T-helper 17 cell (primary cell): Measurements from ENCODE around the gene PCBP3. TPM values are rescaled to one million over a fixed set of nuclear protein-coding genes. Genes with fewer than 3 reads are reported as not detected.

Experiments used
- ATAC-seq: fragments of 150-1000 bp; cut with Tn5 transposase; 2 replicates; pipeline ENCODE4 v1.10.0; 2021; ENCODE audit warnings: mild to moderate bottlenecking, moderate library complexity
- DNase-seq, 3 donors: peaks; one replicate each; pipeline versions ENCODE4 v3.0.0 to v3.0.0-alpha.2; 2020 to 2021
- H3K9me3 ChIP-seq: one replicate; pipeline ENCODE4 v1.7.0; 2013; ENCODE audit warnings: low read length, mild to moderate bottlenecking; ENCODE audit not compliant: control insufficient read depth, poor library complexity, severe bottlenecking
- H3K27ac Mint-ChIP-seq: one replicate; pipeline ENCODE4 v1.8.0; 2022; ENCODE audit warnings: mild to moderate bottlenecking, moderate library complexity, mixed read lengths
- H3K27me3 Mint-ChIP-seq: one replicate; pipeline ENCODE4 v1.8.0; 2022; ENCODE audit warnings: mixed read lengths
- H3K36me3 Mint-ChIP-seq: one replicate; pipeline ENCODE4 v1.8.0; 2022; ENCODE audit warnings: low read depth, mixed read lengths
- H3K4me1 Mint-ChIP-seq: one replicate; pipeline ENCODE4 v1.8.0; 2022; ENCODE audit warnings: mild to moderate bottlenecking, mixed read lengths
- H3K4me3 Mint-ChIP-seq: one replicate; pipeline ENCODE4 v1.8.0; 2022; ENCODE audit warnings: mild to moderate bottlenecking, moderate library complexity, mixed read lengths
- total RNA-seq, 4 donors: library from RNA in 2 of 4; stranded (reverse) in 2 of 4; gene quantifications; one replicate each; pipeline ENCODE4 v1.2.3 and lab custom pipeline; 2022 to 2026

PCBP3 gene
- total RNA-seq, 2 donors from 2014 or later = 0.91 to 4.2 TPM

DNA sequence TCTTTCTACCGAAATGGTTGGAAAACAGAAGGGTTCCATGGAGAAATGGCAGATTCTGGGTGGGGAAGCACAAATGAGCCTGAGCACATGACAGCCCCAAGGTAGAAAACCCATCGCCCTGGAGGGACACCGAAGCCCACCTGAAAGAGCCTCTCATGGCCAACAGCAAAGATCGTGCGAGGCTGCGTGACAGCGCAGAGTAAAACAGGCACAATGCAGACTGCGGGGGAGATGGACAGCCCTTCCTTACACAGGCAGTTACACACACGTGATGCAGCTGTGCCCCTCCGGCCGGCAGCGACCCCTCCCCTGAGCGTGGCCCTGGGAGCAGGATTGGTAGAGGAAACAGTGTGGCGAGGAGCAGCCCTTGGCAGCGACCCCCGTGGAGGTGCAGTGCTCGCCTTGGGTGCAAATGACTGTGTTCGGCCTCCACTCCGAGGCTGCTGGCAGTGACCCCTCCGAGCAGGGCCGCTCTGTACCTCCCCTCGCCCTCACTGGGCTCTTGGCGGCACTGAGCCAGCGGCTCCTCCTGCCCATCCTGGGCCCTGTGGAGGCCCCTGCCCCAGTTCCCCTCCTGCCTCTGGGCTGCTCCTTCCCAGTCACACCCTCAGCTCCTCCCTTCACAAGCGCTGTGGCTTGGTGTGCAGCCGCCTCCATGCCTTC lies 217.1 kb downstream of the PCBP3 start:
- Mint-ChIP-seq H3K4me1 (peaks cover 2% of the 10 kb centered on the region), H3K36me3 (no peaks in the 10 kb centered on the region), H3K4me3 (no peak overlapping the region), H3K27ac (no peak overlapping the region), H3K27me3 (no peaks in the 10 kb centered on the region)
- DNase-seq (no peak), ATAC-seq (no peak)
- H3K9me3 ChIP-seq = no peaks in the 10 kb centered on the region

DNA sequence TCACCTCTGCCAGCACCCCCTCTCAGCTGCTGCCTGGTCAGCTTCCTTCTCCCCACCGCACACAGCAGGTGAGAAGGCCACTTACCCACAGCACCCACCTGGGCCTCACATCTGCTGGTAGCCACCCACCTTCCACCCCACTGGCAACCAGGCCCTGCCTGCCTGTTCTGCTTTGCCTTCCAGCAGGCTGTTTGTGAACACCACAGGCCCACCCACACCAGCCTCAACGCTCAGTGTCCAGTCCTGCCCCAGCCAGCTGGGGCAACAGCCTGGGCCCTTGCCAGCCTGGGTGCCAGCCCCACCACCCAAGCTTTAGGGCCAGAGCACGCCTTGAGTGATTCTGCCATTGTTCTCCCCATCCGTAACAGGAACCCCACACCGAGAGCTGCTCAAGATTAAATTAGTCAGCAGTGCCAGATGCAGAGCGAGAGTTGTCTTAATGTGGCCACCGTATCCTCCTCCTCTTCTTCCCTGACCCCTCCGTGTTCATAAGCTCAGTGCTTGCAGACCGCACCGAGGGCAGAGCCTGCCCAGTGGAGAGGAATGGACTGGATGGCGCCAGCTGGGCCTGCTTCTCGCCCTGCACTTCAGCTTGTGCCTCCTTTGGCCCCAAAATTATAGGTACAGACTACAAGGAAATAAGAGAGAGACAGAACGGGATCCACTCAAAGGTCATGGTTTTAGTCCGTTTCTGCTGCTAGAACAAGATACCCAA lies 217.8 kb downstream of the PCBP3 start:
- no peak for ATAC-seq
- H3K9me3 ChIP-seq = no peaks in the 10 kb centered on the region
- peaks cover 2% of the 10 kb centered on the region for H3K4me1 Mint-ChIP-seq
- DNase-seq = no peak
- no peak overlapping the region for H3K27ac Mint-ChIP-seq
- H3K27me3 Mint-ChIP-seq = no peaks in the 10 kb centered on the region
- no peaks in the 10 kb centered on the region for H3K36me3 Mint-ChIP-seq
- no peak overlapping the region for H3K4me3 Mint-ChIP-seq

DNA sequence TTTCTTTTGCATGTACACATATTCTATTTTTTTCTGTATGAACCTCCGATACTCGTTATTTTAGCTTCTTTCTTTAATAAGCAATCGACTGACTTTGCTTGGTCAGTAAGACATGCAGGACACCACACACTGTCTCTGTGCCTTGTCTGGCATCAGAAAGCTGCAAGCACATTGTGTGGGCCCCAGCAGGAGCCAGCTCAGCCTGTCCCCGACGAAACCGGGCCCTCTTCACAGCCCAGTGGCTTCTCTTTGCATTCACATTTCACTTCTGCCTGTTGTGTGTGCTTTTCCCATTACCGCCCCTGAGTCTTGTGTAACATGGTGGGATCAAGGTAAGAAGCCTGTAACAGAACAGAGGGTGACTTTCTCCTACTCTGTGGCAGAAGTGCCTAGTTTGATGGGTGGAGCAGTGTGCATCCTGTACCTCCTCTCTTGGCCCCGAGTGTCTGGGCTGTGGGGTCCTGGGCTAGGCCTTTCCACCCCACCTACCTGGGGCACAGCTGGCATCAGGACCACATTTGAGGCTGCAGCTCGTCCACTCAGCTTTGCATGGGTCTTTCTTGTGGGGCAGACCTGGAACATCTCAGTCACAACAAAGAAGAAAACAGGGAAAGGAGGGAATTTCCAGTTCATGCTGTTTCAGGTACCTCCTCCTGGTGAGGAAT lies 219.2 kb downstream of the PCBP3 start:
- no peak for ATAC-seq
- no peak overlapping the region for H3K4me3 Mint-ChIP-seq
- no peak for DNase-seq
- peaks cover 2% of the 10 kb centered on the region for H3K4me1 Mint-ChIP-seq
- no peak overlapping the region for H3K27ac Mint-ChIP-seq
- H3K27me3 Mint-ChIP-seq = peaks cover 9% of the 10 kb centered on the region
- no peaks in the 10 kb centered on the region for H3K9me3 ChIP-seq
- no peaks in the 10 kb centered on the region for H3K36me3 Mint-ChIP-seq

DNA sequence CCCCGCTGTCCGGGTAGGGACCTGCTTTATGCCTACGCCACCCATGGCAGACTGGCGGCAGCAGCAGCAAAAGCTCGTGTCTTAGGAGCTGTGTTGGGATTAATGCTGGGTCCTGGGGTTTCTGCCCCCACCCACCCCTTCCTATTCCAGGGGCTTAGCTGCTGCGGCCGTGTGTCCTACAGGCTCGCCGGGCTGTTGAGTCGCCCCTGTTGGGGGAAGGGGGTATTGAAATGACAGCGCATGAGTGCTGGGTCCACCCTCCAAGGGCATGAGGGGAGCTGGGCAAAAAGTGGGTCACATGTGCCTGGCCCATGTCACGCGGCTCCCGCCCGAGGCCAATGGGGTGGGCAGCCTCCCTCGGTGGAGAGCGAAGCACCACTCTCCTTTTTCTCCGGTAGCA lies 219.7 kb downstream of the PCBP3 start:
- DNase-seq (no peak), ATAC-seq (no peak)
- H3K9me3 ChIP-seq = no peaks in the 10 kb centered on the region
- H3K36me3 Mint-ChIP-seq = no peaks in the 10 kb centered on the region
- no peak overlapping the region for H3K27ac Mint-ChIP-seq
- H3K4me3 Mint-ChIP-seq = no peak overlapping the region
- H3K4me1 Mint-ChIP-seq = peaks cover 2% of the 10 kb centered on the region
- H3K27me3 Mint-ChIP-seq = peaks cover 9% of the 10 kb centered on the region

DNA sequence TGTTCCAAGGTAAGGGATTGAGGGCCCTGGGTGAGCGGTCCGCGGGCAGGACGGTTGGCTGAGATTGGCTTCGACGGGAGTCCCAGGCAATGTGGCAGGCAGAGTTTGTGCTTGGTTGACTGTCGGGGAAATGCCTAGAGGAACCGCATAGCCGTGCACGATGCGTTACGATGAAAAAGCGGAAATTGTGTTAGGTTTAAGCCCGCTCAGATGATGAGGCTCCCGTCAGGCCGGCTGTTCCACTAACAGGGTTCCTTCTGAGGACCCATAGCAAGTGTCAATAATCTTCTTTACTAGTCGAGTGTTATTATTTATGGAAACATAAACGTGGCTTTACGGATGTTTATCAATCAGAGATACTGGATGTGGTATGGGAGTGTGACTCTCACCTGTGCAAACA lies 220.2 kb downstream of the PCBP3 start:
- Mint-ChIP-seq H3K27ac (no peak overlapping the region), H3K4me3 (no peak overlapping the region)
- ATAC-seq = no peak

DNA sequence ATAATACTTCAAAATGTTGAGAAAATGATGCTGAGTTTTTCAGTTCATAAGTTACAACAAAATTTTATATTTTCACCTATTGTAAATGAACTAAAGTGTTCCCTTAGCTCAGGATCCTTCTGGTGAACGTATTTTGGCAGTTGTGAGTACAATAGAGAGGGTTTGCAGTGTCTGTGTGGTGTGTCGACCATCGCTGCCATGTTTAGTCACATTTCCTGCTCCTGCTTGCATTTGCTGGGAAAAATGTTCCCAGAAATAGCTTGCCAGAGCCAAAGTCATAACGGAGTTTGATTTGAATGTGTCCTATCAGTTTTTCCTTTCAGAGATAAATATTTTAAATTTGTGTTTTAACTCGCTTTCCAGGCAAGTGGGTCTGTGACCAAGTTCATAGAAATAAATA lies 220.9 kb downstream of the PCBP3 start:
- Mint-ChIP-seq H3K4me3 (no peak overlapping the region), H3K27ac (no peak overlapping the region), H3K4me1 (peaks cover 2% of the 10 kb centered on the region), H3K27me3 (peaks cover 9% of the 10 kb centered on the region), H3K36me3 (no peaks in the 10 kb centered on the region)
- no peak for DNase-seq
- no peak for ATAC-seq
- no peaks in the 10 kb centered on the region for H3K9me3 ChIP-seq

More for the DNA sequence above, 220.2 kb downstream of the PCBP3 start:
- peaks cover 2% of the 10 kb centered on the region for H3K4me1 Mint-ChIP-seq
- peaks cover 9% of the 10 kb centered on the region for H3K27me3 Mint-ChIP-seq
- DNase-seq = no peak
- H3K9me3 ChIP-seq = no peaks in the 10 kb centered on the region
- no peaks in the 10 kb centered on the region for H3K36me3 Mint-ChIP-seq

DNA sequence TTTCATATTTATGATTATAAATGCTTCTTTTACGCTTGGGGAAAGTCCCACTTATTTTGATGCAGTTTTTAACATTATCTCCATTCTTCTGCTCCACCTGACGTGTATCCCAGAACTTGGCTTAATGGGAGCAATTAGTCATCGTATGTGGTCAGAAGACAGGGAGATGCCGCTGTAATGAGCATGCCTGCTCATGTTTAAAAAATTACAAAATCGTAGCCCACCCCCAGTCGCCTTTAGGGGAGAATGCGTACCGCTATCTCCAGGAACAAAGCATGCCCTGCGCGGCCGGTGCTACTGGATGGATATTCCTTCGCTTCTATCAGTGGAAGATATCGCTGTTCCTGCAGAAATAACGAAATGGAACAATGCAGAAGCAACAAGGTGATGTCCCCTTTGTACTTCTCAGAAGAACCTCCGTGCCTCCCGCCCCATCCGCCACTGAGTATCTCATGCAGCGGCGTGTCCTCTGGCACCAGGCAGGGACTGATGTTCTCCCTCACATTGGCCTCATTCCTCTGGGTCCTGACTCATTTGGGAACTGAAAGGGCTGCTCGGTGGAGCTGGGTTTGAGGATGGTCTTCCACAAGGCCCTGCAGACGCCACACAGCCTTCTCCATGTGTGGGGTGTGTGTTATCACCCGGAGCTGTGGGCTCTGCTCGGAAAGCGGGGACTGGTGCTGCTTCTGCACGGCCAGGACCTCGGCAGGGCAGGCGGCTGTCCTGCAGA lies 221.7 kb downstream of the PCBP3 start:
- peaks cover 9% of the 10 kb centered on the region for H3K27me3 Mint-ChIP-seq
- no peak overlapping the region for H3K4me3 Mint-ChIP-seq
- H3K9me3 ChIP-seq = no peaks in the 10 kb centered on the region
- H3K4me1 Mint-ChIP-seq = peaks cover 2% of the 10 kb centered on the region
- ATAC-seq = no peak
- no peaks in the 10 kb centered on the region for H3K36me3 Mint-ChIP-seq
- H3K27ac Mint-ChIP-seq = no peak overlapping the region
- DNase-seq = no peak

DNA sequence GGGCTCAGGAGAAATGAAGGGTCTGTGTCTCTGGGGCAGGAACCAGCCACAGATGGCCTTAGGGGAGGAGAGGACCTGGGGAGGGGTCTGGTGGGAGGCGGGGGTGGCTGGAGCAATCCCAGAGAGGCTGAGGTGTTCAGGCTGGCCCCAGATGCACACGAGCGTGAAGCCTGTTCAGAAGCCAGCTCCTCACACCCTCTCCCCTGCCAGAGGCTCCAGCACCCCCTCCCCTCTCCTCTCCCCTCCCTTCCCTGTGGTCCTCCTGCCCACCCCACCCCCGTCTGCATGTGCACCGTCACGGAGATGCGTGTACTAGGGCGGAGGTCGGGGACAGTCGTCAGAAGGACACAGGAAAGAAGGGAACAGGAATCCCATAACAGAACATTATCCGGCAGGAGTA lies 223.0 kb downstream of the PCBP3 start:
- peaks cover under 1% of the 10 kb centered on the region for H3K4me1 Mint-ChIP-seq
- ATAC-seq (no peak), DNase-seq (no peak)
- no peak overlapping the region for H3K27ac Mint-ChIP-seq
- no peaks in the 10 kb centered on the region for H3K9me3 ChIP-seq
- H3K4me3 Mint-ChIP-seq = no peak overlapping the region
- H3K36me3 Mint-ChIP-seq = no peaks in the 10 kb centered on the region
- H3K27me3 Mint-ChIP-seq = peaks cover 9% of the 10 kb centered on the region

DNA sequence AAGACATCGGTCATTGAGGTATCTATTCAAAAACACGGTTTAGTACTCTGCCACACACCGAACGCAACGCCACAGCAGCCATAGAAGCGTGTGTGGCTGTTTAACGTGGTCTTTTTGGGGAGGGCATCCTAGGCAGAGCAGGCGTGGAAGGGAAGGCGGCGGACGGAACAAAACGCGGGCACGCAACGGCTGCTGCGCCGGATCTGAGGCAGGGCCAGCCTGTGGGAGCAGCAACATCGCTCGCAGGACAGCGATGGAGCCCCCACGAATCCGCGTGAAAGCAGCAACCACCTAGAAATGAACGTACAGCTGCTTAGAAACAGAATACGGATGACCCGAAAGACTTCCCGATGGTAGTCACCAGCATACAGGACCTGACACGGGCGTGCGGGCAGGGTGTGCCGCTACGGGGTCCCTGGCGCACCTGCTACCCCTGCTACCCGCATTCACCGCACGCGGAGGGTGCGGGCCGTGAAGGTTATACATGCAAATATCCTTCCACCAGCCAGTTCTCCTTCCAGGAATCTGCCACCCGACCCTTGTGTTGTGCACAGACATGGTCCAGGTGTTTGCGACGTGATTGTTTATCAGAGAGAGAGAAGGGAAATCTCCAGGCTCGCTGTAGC lies 223.6 kb downstream of the PCBP3 start:
- H3K36me3 Mint-ChIP-seq = no peaks in the 10 kb centered on the region
- no peak for DNase-seq
- peaks cover 9% of the 10 kb centered on the region for H3K27me3 Mint-ChIP-seq
- no peak overlapping the region for H3K27ac Mint-ChIP-seq
- no peak for ATAC-seq
- no peaks in the 10 kb centered on the region for H3K9me3 ChIP-seq
- no peak overlapping the region for H3K4me3 Mint-ChIP-seq
- H3K4me1 Mint-ChIP-seq = no peaks in the 10 kb centered on the region

DNA sequence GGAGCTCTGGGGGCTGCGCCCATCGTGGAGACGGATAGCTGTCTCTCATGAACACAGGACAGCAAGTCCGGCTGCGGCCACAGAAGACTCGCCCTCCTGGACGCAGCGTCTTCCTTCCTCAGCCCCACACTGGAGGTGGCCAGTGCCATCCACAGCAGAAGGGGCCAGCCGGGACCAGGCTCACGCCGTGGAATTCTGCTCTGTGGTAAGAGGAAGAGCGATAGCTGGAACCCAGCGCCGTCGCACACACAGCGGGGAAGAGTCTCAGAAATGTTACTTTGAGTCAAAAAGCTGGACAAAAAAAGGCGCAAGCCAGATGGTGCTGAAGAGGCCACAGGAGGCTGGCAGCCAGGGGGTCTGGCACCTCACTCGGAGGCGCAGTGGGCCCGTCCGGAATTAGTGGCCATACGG lies 224.2 kb downstream of the PCBP3 start:
- no peaks in the 10 kb centered on the region for H3K36me3 Mint-ChIP-seq
- no peak for ATAC-seq
- H3K4me3 Mint-ChIP-seq = no peak overlapping the region
- H3K27ac Mint-ChIP-seq = no peak overlapping the region
- no peak for DNase-seq
- no peaks in the 10 kb centered on the region for H3K9me3 ChIP-seq
- peaks cover 14% of the 10 kb centered on the region for H3K27me3 Mint-ChIP-seq
- no peaks in the 10 kb centered on the region for H3K4me1 Mint-ChIP-seq

DNA sequence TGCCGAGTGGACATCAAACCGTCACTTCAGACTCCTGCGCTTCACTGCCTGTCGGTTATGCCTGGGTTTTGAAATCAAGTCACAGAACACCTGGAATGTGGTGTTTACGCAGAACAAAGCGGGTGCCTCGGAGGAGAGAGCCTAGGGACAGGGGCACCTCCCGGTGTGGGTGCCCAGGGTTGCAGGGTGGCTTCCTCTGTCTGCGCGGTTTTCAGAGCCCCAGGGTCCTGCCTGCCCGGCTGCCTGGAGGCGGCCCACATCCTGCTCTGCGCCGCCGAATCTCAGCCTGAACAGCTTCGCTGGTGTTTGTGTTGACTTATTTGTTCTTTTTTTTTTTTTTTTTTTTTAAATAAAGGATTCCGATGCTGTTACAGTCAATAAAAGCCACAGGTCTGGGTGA lies 224.6 kb downstream of the PCBP3 start:
- Mint-ChIP-seq H3K4me1 (no peaks in the 10 kb centered on the region), H3K36me3 (no peaks in the 10 kb centered on the region), H3K27me3 (peaks cover 17% of the 10 kb centered on the region), H3K27ac (no peak overlapping the region), H3K4me3 (no peak overlapping the region)
- no peaks in the 10 kb centered on the region for H3K9me3 ChIP-seq
- DNase-seq (no peak), ATAC-seq (no peak)

DNA sequence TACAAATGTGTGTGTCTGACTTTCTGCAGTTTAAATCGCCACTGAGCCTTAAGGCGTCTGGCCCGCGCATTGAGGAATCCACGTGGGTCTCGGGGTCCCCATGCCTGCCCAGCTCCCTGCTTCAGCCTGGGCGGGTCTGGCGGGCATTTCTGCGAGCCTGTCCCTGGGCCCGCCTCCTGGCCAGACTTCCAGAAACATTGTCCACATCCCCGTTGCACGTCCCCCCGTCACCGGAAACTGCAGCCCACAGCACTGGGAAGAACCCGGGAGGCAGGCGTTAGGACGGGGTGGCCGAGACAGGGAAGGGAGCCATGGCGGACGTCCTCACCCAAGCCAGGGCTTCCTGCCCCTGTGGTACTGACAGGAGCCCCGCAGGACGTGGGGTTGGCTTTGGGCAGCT lies 225.0 kb downstream of the PCBP3 start:
- no peaks in the 10 kb centered on the region for H3K9me3 ChIP-seq
- DNase-seq (no peak), ATAC-seq (no peak)
- Mint-ChIP-seq H3K4me3 (no peak overlapping the region), H3K36me3 (peaks cover under 1% of the 10 kb centered on the region), H3K4me1 (peaks cover under 1% of the 10 kb centered on the region), H3K27ac (no peak overlapping the region), H3K27me3 (peaks cover 21% of the 10 kb centered on the region)
